ENCODE measurements around the gene RIPOR3. TPM values are rescaled to one million over a fixed set of nuclear protein-coding genes. Genes with fewer than 3 reads are reported as not detected.
"Not testable (repeated sequence)": the region's sequence is repeated elsewhere in the genome, so short reads cannot be mapped to it uniquely, and the experiment has no call there.

The RIPOR3 gene
- total RNA-seq, 2 experiments from 2014 or later = not detected

DNA sequence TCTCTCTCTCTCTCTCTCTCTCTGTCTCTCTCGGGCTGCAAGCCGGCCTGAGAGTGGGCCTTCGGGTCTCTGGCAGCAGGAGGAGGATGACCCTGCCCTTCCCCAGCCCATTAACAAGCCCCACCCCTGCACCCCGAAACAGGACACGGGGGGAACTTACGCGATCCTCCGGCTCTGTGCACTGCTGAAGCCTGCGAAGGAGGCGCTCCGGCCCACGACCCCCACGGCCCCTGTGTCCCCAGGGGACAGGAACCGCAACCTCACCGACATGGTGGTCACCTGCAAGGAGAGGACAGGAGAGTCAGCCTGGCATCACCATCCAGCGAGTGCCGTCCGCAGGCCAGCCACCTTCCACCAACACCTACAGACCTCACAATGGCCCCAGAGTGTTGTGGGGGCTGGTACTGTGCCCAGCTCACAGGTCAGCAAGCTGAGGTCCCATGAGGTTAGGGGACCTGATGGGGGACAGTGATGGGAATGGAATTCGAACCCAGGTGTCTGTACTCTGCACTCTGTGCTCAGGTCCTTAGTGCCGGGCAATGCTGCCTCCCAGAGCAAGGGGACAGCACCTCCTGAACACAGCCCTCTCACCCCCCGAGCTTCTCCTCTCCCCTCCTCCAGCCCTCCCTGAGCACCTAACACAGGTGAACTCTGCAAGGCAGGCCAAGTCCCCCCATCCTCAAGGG, 60.6 kb downstream of the RIPOR3 start:
- no peaks in the 10 kb centered on the region for H3K9me3 Mint-ChIP-seq (ENCODE audit: low read depth)

DNA sequence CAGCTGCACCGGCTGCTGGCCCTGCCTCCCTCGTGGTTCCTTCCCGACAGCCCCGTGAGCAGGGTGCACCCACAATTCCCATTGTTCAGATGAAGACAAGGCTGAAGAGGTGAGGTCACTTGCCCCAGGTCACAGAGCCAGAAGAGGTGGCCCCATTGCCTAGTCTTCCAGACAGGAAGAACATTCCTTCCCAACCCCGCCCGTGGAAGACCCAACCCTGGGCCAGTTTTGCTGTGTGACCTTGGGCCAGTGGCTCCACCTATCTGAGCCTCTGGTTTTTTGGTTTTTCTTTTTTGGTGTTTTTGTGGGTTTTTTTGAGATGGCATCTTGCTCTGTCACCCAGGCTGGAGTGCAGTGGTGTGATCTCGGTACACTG, 61.7 kb downstream of the RIPOR3 start:
- ATAC-seq (no peak), DNase-seq (no peak)
- H3K27me3 Mint-ChIP-seq = no peaks in the 10 kb centered on the region
- no peaks in the 10 kb centered on the region for H3K9me3 Mint-ChIP-seq (ENCODE audit: low read depth)
- H3K36me3 Mint-ChIP-seq = no peaks in the 10 kb centered on the region
- CTCF ChIA-PET = no interaction called here
- no peak overlapping the region for H3K4me3 Mint-ChIP-seq
- no peaks in the 10 kb centered on the region for H3K4me1 Mint-ChIP-seq
- H3K27ac Mint-ChIP-seq = no peak overlapping the region

More for the DNA sequence above, 60.6 kb downstream of the RIPOR3 start:
- Mint-ChIP-seq H3K4me1 (no peaks in the 10 kb centered on the region), H3K36me3 (no peaks in the 10 kb centered on the region), H3K27me3 (no peaks in the 10 kb centered on the region), H3K4me3 (no peak overlapping the region), H3K27ac (no peak overlapping the region)
- DNase-seq (no peak), ATAC-seq (no peak)
- CTCF ChIA-PET = no interaction called here

DNA sequence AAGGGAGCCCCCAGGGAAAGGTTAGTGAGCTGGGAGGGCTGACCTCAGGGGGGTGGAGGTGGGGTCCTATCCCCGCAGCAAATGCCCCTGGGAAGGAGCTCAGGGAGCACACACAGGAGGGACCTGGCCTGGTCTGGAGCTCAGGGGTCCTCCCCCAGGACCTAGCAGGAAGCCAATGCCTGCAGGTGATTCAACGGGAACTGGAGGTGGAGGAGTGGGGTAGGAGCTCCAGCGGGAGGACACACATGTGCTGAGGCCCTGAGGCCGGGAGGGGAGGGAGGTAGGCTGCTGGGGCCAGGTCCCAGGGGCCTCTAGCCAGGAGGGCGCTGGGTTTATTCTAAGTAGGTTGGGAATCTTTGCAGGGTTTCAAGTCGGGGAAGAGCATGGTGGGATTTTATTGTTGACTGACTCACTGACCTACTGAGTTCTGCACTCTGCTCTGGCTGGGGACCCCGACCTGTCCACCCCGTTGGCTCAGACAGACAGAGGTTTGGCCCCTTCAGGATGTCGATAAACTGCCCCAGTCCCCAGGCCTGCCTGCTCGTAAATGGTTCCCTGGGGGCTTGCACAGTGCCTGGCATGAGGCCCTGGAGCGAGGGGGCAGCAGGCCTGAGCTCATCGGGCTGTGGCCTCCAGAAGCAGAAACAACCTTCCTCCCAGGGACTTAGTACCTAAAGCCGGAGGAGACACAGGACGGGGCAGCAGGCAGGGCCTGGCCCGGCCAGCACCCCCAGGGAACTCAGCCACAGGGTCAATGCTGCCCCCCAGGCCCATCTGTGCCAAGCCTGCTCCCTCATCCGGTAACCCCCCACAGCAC, 62.3 kb downstream of the RIPOR3 start:
- no peaks in the 10 kb centered on the region for H3K27me3 Mint-ChIP-seq
- no peak overlapping the region for H3K4me3 Mint-ChIP-seq
- no peaks in the 10 kb centered on the region for H3K9me3 Mint-ChIP-seq (ENCODE audit: low read depth)
- no peaks in the 10 kb centered on the region for H3K4me1 Mint-ChIP-seq
- CTCF ChIA-PET = no interaction called here
- DNase-seq (no peak), ATAC-seq (no peak)
- no peaks in the 10 kb centered on the region for H3K36me3 Mint-ChIP-seq
- H3K27ac Mint-ChIP-seq = no peak overlapping the region

DNA sequence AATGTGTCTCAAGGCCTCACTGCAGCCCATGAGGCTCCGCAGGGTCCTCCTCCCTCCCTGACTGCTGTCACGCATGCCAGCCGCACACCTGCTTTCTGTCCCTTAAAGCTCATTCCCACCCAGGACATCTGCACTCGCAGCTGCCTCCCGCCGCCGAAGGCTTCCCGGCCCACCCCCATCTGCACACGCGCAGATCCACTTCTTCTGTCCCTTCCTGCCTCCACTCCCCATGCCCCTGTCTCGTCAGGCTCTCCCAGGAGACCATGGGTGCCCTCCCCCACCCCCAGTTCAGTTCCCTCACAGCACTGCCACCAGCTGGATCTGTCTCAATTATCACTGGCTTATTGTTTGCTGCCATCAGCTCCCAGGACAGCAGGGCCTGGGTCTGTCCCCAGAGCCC, 63.0 kb downstream of the RIPOR3 start:
- Mint-ChIP-seq H3K27me3 (no peaks in the 10 kb centered on the region), H3K4me3 (no peak overlapping the region), H3K4me1 (no peaks in the 10 kb centered on the region), H3K9me3 (ENCODE audit: low read depth) (no peaks in the 10 kb centered on the region), H3K36me3 (no peaks in the 10 kb centered on the region), H3K27ac (no peak overlapping the region)
- CTCF ChIA-PET = no interaction called here
- ATAC-seq = no peak
- DNase-seq = no peak

DNA sequence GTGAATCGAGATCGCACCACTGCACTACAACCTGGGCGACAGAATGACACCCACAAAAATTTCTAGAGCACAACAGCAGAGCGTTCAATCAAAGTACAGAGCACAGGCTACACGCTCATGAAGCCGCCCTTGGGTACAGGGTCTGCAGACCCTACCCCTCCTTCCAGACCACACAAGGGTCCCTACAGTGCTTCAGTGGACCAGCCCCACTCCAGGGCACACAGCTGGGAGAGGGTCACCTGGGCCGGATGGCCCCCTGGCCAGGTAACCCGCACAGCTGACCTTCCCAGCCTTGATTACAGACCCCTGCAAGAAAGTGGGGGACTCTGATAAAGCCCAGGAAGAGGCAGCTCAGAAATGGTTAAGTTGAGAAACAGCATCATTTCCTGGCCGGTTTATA, 63.6 kb downstream of the RIPOR3 start:
- H3K4me1 Mint-ChIP-seq = no peaks in the 10 kb centered on the region
- H3K27me3 Mint-ChIP-seq = no peaks in the 10 kb centered on the region
- no peak overlapping the region for H3K27ac Mint-ChIP-seq
- no peak for ATAC-seq
- no peaks in the 10 kb centered on the region for H3K9me3 Mint-ChIP-seq (ENCODE audit: low read depth)
- H3K36me3 Mint-ChIP-seq = no peaks in the 10 kb centered on the region
- no peak for DNase-seq
- CTCF ChIA-PET = no interaction called here
- no peak overlapping the region for H3K4me3 Mint-ChIP-seq

GRCh38 chr20:50625986-50626677, 65.2 kb downstream of the RIPOR3 start:
- Mint-ChIP-seq H3K4me3 (no peak overlapping the region), H3K36me3 (no peaks in the 10 kb centered on the region), H3K27me3 (no peaks in the 10 kb centered on the region), H3K4me1 (no peaks in the 10 kb centered on the region), H3K27ac (no peak overlapping the region), H3K9me3 (ENCODE audit: low read depth) (no peaks in the 10 kb centered on the region)
- ATAC-seq (peak; percentile 61), DNase-seq (peak; percentile 47)
- CTCF ChIA-PET = interaction anchor here (0.6 to 2.2 kb wide), 9 partner anchors 10 to 127 kb away, joined by 3 to 18 read pairs (median 4); no protein-coding TSS in a partner anchor

GRCh38 chr20:50624351-50625016, 66.9 kb downstream of the RIPOR3 start:
- H3K27ac Mint-ChIP-seq = no peak overlapping the region
- no peaks in the 10 kb centered on the region for H3K4me1 Mint-ChIP-seq
- CTCF ChIA-PET = interaction anchor here (2.2 to 3.1 kb wide), 2 partner anchors 11 to 125 kb away, joined by 13 to 18 read pairs; no protein-coding TSS in a partner anchor
- no peak overlapping the region for H3K4me3 Mint-ChIP-seq
- H3K9me3 Mint-ChIP-seq (ENCODE audit: low read depth) = peaks cover 3% of the 10 kb centered on the region
- peaks cover 2% of the 10 kb centered on the region for H3K36me3 Mint-ChIP-seq
- DNase-seq (no peak), ATAC-seq (no peak)
- no peaks in the 10 kb centered on the region for H3K27me3 Mint-ChIP-seq

- ATAC-seq (no peak), DNase-seq (no peak)
- CTCF ChIA-PET = interaction anchor here (0.7 kb wide), 1 partner anchor 188 kb away, joined by 3 read pairs; no protein-coding TSS in a partner anchor
- peaks cover 3% of the 10 kb centered on the region for H3K9me3 Mint-ChIP-seq (ENCODE audit: low read depth)
- no peak overlapping the region for H3K27ac Mint-ChIP-seq
- no peaks in the 10 kb centered on the region for H3K27me3 Mint-ChIP-seq
- no peak overlapping the region for H3K4me3 Mint-ChIP-seq
- H3K4me1 Mint-ChIP-seq = no peaks in the 10 kb centered on the region
- H3K36me3 Mint-ChIP-seq = peaks cover 2% of the 10 kb centered on the region
These were observed 70.2 kb downstream of the RIPOR3 start for GRCh38 chr20:50621068-50621665.

DNA sequence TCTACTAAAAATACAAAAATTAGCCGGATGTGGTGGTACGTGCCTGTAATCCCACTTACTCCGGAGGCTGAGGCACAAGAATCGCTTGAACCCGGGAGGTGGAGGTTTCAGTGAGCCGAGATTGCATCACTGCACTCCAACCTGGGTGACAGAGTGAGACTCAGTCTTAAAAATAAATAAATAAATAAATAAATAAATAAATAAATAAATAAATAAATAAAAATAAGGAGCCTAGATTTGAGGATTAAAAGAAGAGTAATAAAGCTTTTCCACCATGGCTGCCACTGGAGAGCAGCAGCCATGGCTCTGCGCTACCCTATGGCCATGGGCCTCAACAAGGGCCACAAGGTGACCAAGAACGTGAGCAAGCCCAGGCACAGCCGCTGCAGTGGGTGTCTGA, 70.9 kb downstream of the RIPOR3 start:
- H3K9me3 Mint-ChIP-seq (ENCODE audit: low read depth); CTCF ChIA-PET; H3K4me1 Mint-ChIP-seq; H3K27ac Mint-ChIP-seq; H3K27me3 Mint-ChIP-seq; ATAC-seq; H3K36me3 Mint-ChIP-seq; DNase-seq; H3K4me3 Mint-ChIP-seq: not testable (repeated sequence)

GRCh38 chr20:50618537-50618936, 72.8 kb downstream of the RIPOR3 start:
- no peaks in the 10 kb centered on the region for H3K27me3 Mint-ChIP-seq
- peaks cover 2% of the 10 kb centered on the region for H3K36me3 Mint-ChIP-seq
- no peak overlapping the region for H3K27ac Mint-ChIP-seq
- CTCF ChIA-PET = interaction anchor here (0.7 kb wide), 1 partner anchor 170 kb away, joined by 4 read pairs; no protein-coding TSS in a partner anchor
- H3K4me3 Mint-ChIP-seq = no peak overlapping the region
- H3K9me3 Mint-ChIP-seq (ENCODE audit: low read depth) = peaks cover 3% of the 10 kb centered on the region
- no peak for ATAC-seq
- DNase-seq = no peak
- no peaks in the 10 kb centered on the region for H3K4me1 Mint-ChIP-seq

DNA sequence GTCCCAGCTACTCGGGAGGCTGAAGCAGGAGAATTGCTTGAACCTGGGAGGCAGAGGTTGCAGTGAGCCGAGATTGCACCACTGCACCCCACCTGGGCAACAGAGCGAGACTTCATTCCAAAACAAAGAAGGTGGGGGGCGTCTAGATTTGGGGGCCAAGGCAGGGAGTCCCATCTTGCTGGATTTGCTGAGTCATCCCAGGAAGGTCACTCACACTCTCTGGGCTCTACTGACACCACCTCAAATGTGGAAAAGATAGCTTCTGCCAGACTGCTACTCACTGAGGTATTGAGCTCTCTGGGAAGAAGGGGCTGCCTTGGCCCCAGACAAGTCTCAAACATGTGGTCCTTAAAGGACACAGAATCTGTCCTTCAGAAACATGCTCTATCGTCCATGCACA, 74.3 kb downstream of the RIPOR3 start:
- DNase-seq (no peak), ATAC-seq (no peak)
- CTCF ChIA-PET = interaction anchor here (1.1 to 1.3 kb wide), 3 partner anchors 18 to 132 kb away, joined by 3 to 4 read pairs (median 3); no protein-coding TSS in a partner anchor
- peaks cover 2% of the 10 kb centered on the region for H3K36me3 Mint-ChIP-seq
- H3K4me1 Mint-ChIP-seq = no peaks in the 10 kb centered on the region
- peaks cover 3% of the 10 kb centered on the region for H3K9me3 Mint-ChIP-seq (ENCODE audit: low read depth)
- no peak overlapping the region for H3K27ac Mint-ChIP-seq
- no peak overlapping the region for H3K4me3 Mint-ChIP-seq
- peaks cover 4% of the 10 kb centered on the region for H3K27me3 Mint-ChIP-seq

DNA sequence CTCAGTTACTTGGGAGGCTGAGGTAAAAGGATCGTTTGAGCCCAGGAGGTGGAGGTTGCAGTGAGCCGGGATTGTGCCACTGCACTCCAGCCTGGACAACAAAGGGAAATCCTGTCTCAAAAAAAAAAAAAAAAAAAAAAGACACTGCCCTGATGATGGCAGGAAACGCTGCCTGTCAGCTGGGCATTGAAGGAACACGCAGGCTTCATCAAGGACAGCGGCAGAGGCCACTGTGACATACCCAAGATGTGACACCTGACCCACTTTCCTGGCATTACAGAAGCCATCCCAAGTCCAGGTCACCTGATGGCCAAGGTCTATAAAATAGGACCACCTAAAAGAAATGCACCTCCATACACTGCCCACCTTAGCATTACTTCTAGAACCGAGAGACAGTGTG, 75.9 kb downstream of the RIPOR3 start:
- peaks cover 4% of the 10 kb centered on the region for H3K27me3 Mint-ChIP-seq
- no peak overlapping the region for H3K27ac Mint-ChIP-seq
- H3K4me3 Mint-ChIP-seq = no peak overlapping the region
- no peaks in the 10 kb centered on the region for H3K36me3 Mint-ChIP-seq
- CTCF ChIA-PET = no interaction called here
- DNase-seq = no peak
- no peaks in the 10 kb centered on the region for H3K4me1 Mint-ChIP-seq
- H3K9me3 Mint-ChIP-seq (ENCODE audit: low read depth) = no peaks in the 10 kb centered on the region
- no peak for ATAC-seq

Data from activated CD8-positive, alpha-beta memory T cell treated with anti-CD3 and anti-CD28 coated beads, Interleukin-2, amount 10 ng/mL, durations not matched to agents 7 days and 5 days (primary cell).